Vagina (tissue), 2 donors: ENCODE results near the gene TSC22D1. TPM values are rescaled to one million over a fixed set of nuclear protein-coding genes. Genes with fewer than 3 reads are reported as not detected.

Experiments
- DNase-seq, 2 donors: peaks; one replicate each; pipeline ENCODE4 v3.0.0-alpha.2; 2017; ENCODE audit errors: extremely low spot score in 2 of 2
- H3K27ac ChIP-seq: fragments of 200-600 bp; sonication (generic); one replicate; pipeline ENCODE4 v1.5.1; 2019
- H3K27me3 ChIP-seq: fragments of 200-600 bp; sonication (generic); one replicate; pipeline ENCODE4 v1.5.1; 2019
- H3K36me3 ChIP-seq, 2 donors: fragments of 200-600 bp; sonication (generic); one replicate each; pipeline ENCODE4 v1.5.1; 2017 to 2019
- H3K4me1 ChIP-seq: fragments of 200-600 bp; sonication (generic); one replicate; pipeline ENCODE4 v1.5.1; 2019
- H3K4me3 ChIP-seq, 2 donors: fragments of 200-600 bp; sonication (generic); 1 replicate in 1 of 2; 2 replicates in 1 of 2; pipeline ENCODE4 v1.5.1; 2016 to 2019
- H3K9me3 ChIP-seq: fragments of 200-600 bp; sonication (generic); one replicate; pipeline ENCODE4 v1.5.1; 2019
- CTCF ChIP-seq, 3 experiments: fragments of 450-650 bp in 2 of 3; fragments of 200-600 bp in 1 of 3; sonication (generic) in 1 of 3; IDR thresholded peaks; one replicate each; pipeline ENCODE4 v1.5.1; 2017 to 2019; ENCODE audit warnings: antibody characterized with exemption in 3 of 3, mild to moderate bottlenecking in 2 of 3, moderate library complexity in 2 of 3
- POLR2A ChIP-seq, 2 donors: fragments of 450-650 bp; IDR thresholded peaks; one replicate each; pipeline ENCODE4 v1.6.1; 2017; ENCODE audit warnings: antibody characterized with exemption in 2 of 2, mild to moderate bottlenecking in 2 of 2, moderate library complexity in 2 of 2
- POLR2AphosphoS5 ChIP-seq, 2 donors: sonication (generic); formaldehyde crosslinking; IDR thresholded peaks; one replicate each; pipeline ENCODE4 v1.9.0; 2017; ENCODE audit warnings: antibody characterized with exemption in 2 of 2, mild to moderate bottlenecking in 2 of 2, low read depth in 1 of 2; ENCODE audit not compliant: insufficient read depth in 1 of 2
- intact Hi-C: fragments of 100-400 bp; cut with DNase I; formaldehyde crosslinking; loops from one replicate; pipeline ENCODE4 v1.15.1; 2023
- total RNA-seq: library from RNA; depleted of rRNA; stranded (reverse); fragments of >200 nt; gene quantifications from one replicate; pipeline ENCODE4 v1.2.3, GENCODE V29; 2016

TSC22D1 gene
- total RNA-seq, 1 donor from 2014 or later: 117 TPM

- Histone ChIP-seq H3K27ac (no peak overlapping the region), H3K4me1 (no peaks in the 10 kb centered on the region), H3K36me3 (peaks cover 0 to 1% of the 10 kb centered on the region in 2 donors), H3K4me3 (no peak overlapping the region), H3K9me3 (no peaks in the 10 kb centered on the region), H3K27me3 (no peaks in the 10 kb centered on the region)
- intact Hi-C loops: no loop called here
- DNase-seq: no peak
- TF ChIP-seq POLR2A (IDR thresholded peaks at IDR 0.05) (no peak), POLR2AphosphoS5 (IDR thresholded peaks at IDR 0.05; ENCODE audit: insufficient read depth in 1 of 2, low read depth in 1 of 2) (no peak), CTCF (IDR thresholded peaks at IDR 0.05) (no peak)
Measured at GRCh38 chr13:44543369-44543768, 32.8 kb downstream of the TSC22D1 start.

GRCh38 chr13:44542361-44542760 is 33.8 kb downstream of the TSC22D1 start:
- Histone ChIP-seq H3K9me3 (no peaks in the 10 kb centered on the region), H3K27me3 (no peaks in the 10 kb centered on the region), H3K4me1 (no peaks in the 10 kb centered on the region), H3K4me3 (no peak overlapping the region), H3K36me3 (peaks cover 0 to 4% of the 10 kb centered on the region in 2 donors), H3K27ac (no peak overlapping the region)
- no peak for DNase-seq
- TF ChIP-seq CTCF (IDR thresholded peaks at IDR 0.05) (no peak), POLR2AphosphoS5 (IDR thresholded peaks at IDR 0.05; ENCODE audit: insufficient read depth in 1 of 2, low read depth in 1 of 2) (no peak), POLR2A (IDR thresholded peaks at IDR 0.05) (no peak)
- intact Hi-C loops: no loop called here

- Histone ChIP-seq H3K27ac (no peak overlapping the region), H3K27me3 (no peaks in the 10 kb centered on the region), H3K36me3 (peaks cover 0 to 4% of the 10 kb centered on the region in 2 donors), H3K9me3 (no peaks in the 10 kb centered on the region), H3K4me3 (no peak overlapping the region), H3K4me1 (no peaks in the 10 kb centered on the region)
- no peak for DNase-seq
- intact Hi-C loops: no loop called here
- TF ChIP-seq POLR2AphosphoS5 (IDR thresholded peaks at IDR 0.05; ENCODE audit: insufficient read depth in 1 of 2, low read depth in 1 of 2) (no peak), CTCF (IDR thresholded peaks at IDR 0.05) (no peak), POLR2A (IDR thresholded peaks at IDR 0.05) (no peak)
Measured at GRCh38 chr13:44541601-44542000, 34.5 kb downstream of the TSC22D1 start.

GRCh38 chr13:44540761-44541434 is 35.2 kb downstream of the TSC22D1 start:
- Histone ChIP-seq H3K9me3 (no peaks in the 10 kb centered on the region), H3K27ac (no peak overlapping the region), H3K4me1 (no peaks in the 10 kb centered on the region), H3K27me3 (no peaks in the 10 kb centered on the region), H3K4me3 (no peak overlapping the region), H3K36me3 (peaks cover 0 to 4% of the 10 kb centered on the region in 2 donors)
- no peak for DNase-seq
- intact Hi-C loops: no loop called here
- TF ChIP-seq POLR2A (IDR thresholded peaks at IDR 0.05) (no peak), POLR2AphosphoS5 (IDR thresholded peaks at IDR 0.05; ENCODE audit: insufficient read depth in 1 of 2, low read depth in 1 of 2) (no peak), CTCF (IDR thresholded peaks at IDR 0.05) (no peak)

- intact Hi-C loops: no loop called here
- Histone ChIP-seq H3K27ac (no peak overlapping the region), H3K9me3 (no peaks in the 10 kb centered on the region), H3K27me3 (no peaks in the 10 kb centered on the region), H3K4me1 (no peaks in the 10 kb centered on the region), H3K36me3 (peaks cover 0 to 4% of the 10 kb centered on the region in 2 donors), H3K4me3 (no peak overlapping the region)
- no peak for DNase-seq
- TF ChIP-seq CTCF (IDR thresholded peaks at IDR 0.05) (no peak), POLR2AphosphoS5 (IDR thresholded peaks at IDR 0.05; ENCODE audit: insufficient read depth in 1 of 2, low read depth in 1 of 2) (no peak), POLR2A (IDR thresholded peaks at IDR 0.05) (no peak)
Measured at GRCh38 chr13:44537248-44537647, 38.9 kb downstream of the TSC22D1 start.
